Liver (tissue), 9 donors: ENCODE data around the gene RSL1D1. TPM values are rescaled to one million over a fixed set of nuclear protein-coding genes. Genes with fewer than 3 reads are reported as not detected.

Experiments used
- DNase-seq: peaks from one replicate; pipeline ENCODE4 v3.0.0-alpha.2; 2017; ENCODE audit warnings: low spot score
- H3K27ac ChIP-seq, 2 donors: one replicate each; pipeline ENCODE4 v1.7.0; 2013; ENCODE audit warnings: inconsistent platforms in 2 of 2, low read length in 2 of 2, control low read depth in 1 of 2, low read depth in 1 of 2, mild to moderate bottlenecking in 1 of 2
- H3K27me3 ChIP-seq, 4 donors: one replicate each; pipeline versions ENCODE4 v1.6.1 to v1.7.0; 2013; ENCODE audit warnings: low read length in 3 of 4, inconsistent platforms in 1 of 4, mild to moderate bottlenecking in 1 of 4, moderate library complexity in 1 of 4; ENCODE audit not compliant: control insufficient read depth in 4 of 4, insufficient read depth in 4 of 4
- H3K36me3 ChIP-seq, 4 donors: one replicate each; pipeline versions ENCODE4 v1.6.1 to v1.7.0; 2013; ENCODE audit warnings: low read length in 3 of 4, mild to moderate bottlenecking in 3 of 4, low read depth in 1 of 4, moderate library complexity in 1 of 4; ENCODE audit not compliant: control insufficient read depth in 4 of 4, insufficient read depth in 3 of 4
- H3K4me1 ChIP-seq, 4 donors: one replicate each; pipeline versions ENCODE4 v1.6.1 to v1.7.0; 2013; ENCODE audit warnings: low read length in 3 of 4, mild to moderate bottlenecking in 3 of 4, moderate library complexity in 1 of 4; ENCODE audit not compliant: control insufficient read depth in 4 of 4, insufficient read depth in 4 of 4
- H3K4me3 ChIP-seq, 3 donors: one replicate each; pipeline versions ENCODE4 v1.6.1 to v1.7.0; 2013; ENCODE audit warnings: low read length in 3 of 3, control low read depth in 1 of 3, low read depth in 1 of 3, mild to moderate bottlenecking in 1 of 3
- H3K9ac ChIP-seq, 2 donors: one replicate each; pipeline ENCODE4 v1.7.0; 2013; ENCODE audit warnings: low read length in 2 of 2, mild to moderate bottlenecking in 2 of 2, moderate library complexity in 2 of 2, control low read depth in 1 of 2, low read depth in 1 of 2
- H3K9me3 ChIP-seq, 4 donors: one replicate each; pipeline versions ENCODE4 v1.6.1 to v1.7.0; 2013; ENCODE audit warnings: low read length in 3 of 4; ENCODE audit not compliant: control insufficient read depth in 4 of 4
- FOXA2 ChIP-seq: IDR thresholded peaks from 2 replicates; pipeline ENCODE4 v1.6.1; 2016; ENCODE audit warnings: antibody characterized with exemption
- GABPA ChIP-seq, 2 donors: IDR thresholded peaks in 1 of 2; conservative IDR thresholded peaks in 1 of 2; 2 replicates each; pipeline ENCODE4 v1.6.1; 2016; ENCODE audit warnings: antibody characterized with exemption in 2 of 2, mild to moderate bottlenecking in 1 of 2, moderate library complexity in 1 of 2
- HNF4A ChIP-seq, 2 donors: conservative IDR thresholded peaks; 2 replicates each; pipeline ENCODE4 v1.6.1; 2016; ENCODE audit warnings: antibody characterized with exemption in 2 of 2, mild to moderate bottlenecking in 2 of 2
- HNF4G ChIP-seq: IDR thresholded peaks from 2 replicates; pipeline ENCODE4 v1.6.1; 2016; ENCODE audit warnings: antibody characterized with exemption
- JUND ChIP-seq, 2 donors: IDR thresholded peaks; 2 replicates each; pipeline ENCODE4 v1.6.1; 2016; ENCODE audit warnings: antibody characterized with exemption in 2 of 2
- NR2F2 ChIP-seq: IDR thresholded peaks from 2 replicates; pipeline ENCODE4 v1.6.1; 2016; ENCODE audit warnings: antibody characterized with exemption
- RAD21 ChIP-seq, 2 donors: IDR thresholded peaks; 2 replicates each; pipeline ENCODE4 v1.6.1; 2016; ENCODE audit warnings: antibody characterized with exemption in 2 of 2, mild to moderate bottlenecking in 2 of 2
- SP1 ChIP-seq: IDR thresholded peaks from 2 replicates; pipeline ENCODE4 v1.6.1; 2018; ENCODE audit warnings: antibody characterized with exemption, mild to moderate bottlenecking
- TAF1 ChIP-seq: conservative IDR thresholded peaks from 2 replicates; pipeline ENCODE4 v1.6.1; 2016; ENCODE audit warnings: antibody characterized with exemption, mild to moderate bottlenecking
- YY1 ChIP-seq: IDR thresholded peaks from 2 replicates; pipeline ENCODE4 v1.6.1; 2016; ENCODE audit warnings: antibody characterized with exemption, mild to moderate bottlenecking
- WGBS: extraction: QIAGEN DNeasy Blood & Tissue Kit; methylation state at CpG from one replicate; pipeline ENCODE4 v1.1.7; 2013; 5-methylcytosine and 5-hydroxymethylcytosine counted together
- polyA plus RNA-seq, 2 donors: library from polyadenylated mRNA; stranded (reverse) in 1 of 2; unstranded in 1 of 2; fragments of 200-250 nt in 1 of 2; fragments of >200 nt in 1 of 2; fragmentation: Nextera tagmentation in 1 of 2; extraction: Ambion mirVana in 1 of 2; gene quantifications; one replicate each; pipeline versions ENCODE4 v1.2.1 to v1.2.3, GENCODE V29; 2013 to 2015
- total RNA-seq, 2 donors: library from RNA; depleted of rRNA; stranded (reverse); fragments of >200 nt; gene quantifications; one replicate each; pipeline ENCODE4 v1.2.3, GENCODE V29; 2014
- TF ChIP-seq, protein P1 (sequence below): IDR thresholded peaks from 2 replicates; pipeline ENCODE4 v1.6.1; 2016; ENCODE audit warnings: antibody characterized with exemption
- TF ChIP-seq, protein P2 (sequence below): IDR thresholded peaks from 2 replicates; pipeline ENCODE4 v1.6.1; 2016; ENCODE audit warnings: antibody characterized with exemption
- TF ChIP-seq, protein P3 (sequence below): fragments of 150-350 bp; IDR thresholded peaks from 2 replicates; pipeline ENCODE4 v1.5.1; 2017; ENCODE audit warnings: improper control_type of control experiment, low read depth, low read length; ENCODE audit not compliant: missing input control
- TF ChIP-seq, protein P4 (sequence below): IDR thresholded peaks from 2 replicates; pipeline ENCODE4 v1.6.1; 2016; ENCODE audit warnings: antibody characterized with exemption, mild to moderate bottlenecking
- donor health status: healthy.
- donor health status: healthy.
- donor health status: healthy.
- donor health status: healthy.
- donor health status: healthy.

Gene RSL1D1
- total and polyA plus RNA-seq, 4 donors: 35.2 to 59.7 (median 43.3) TPM

DNA sequence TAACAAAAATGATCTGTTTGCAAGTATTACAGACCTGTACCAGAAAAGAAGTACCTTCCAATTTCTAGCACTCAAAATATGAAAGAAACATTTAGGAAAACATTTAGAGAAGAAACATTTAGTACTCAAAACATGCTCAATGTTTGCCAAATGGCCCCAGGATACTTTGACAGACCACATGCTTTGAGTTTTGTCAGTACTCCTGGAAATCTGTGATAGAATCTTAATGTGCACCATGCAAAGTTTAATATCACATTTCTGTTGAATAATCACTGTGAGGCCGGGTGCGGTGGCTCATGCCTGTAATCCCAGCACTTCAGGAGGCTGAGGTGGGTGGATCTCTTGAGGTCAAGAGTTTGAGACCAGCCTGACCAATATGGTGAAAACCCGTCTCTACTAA is 45.8 kb downstream of the RSL1D1 start:
- H3K4me1 ChIP-seq: no peaks in the 10 kb centered on the region
- no peaks in the 10 kb centered on the region for H3K36me3 ChIP-seq
- TF ChIP-seq JUND (IDR thresholded peaks at IDR 0.05): no peak
- DNase-seq: no peak
- no peak overlapping the region for H3K9ac ChIP-seq
- H3K4me3 ChIP-seq: no peak overlapping the region
- H3K27me3 ChIP-seq: no peaks in the 10 kb centered on the region
- WGBS: 92% methylated on average over 3 of the region's 3 CpGs
- no peak overlapping the region for H3K27ac ChIP-seq
- no peaks in the 10 kb centered on the region for H3K9me3 ChIP-seq

DNA sequence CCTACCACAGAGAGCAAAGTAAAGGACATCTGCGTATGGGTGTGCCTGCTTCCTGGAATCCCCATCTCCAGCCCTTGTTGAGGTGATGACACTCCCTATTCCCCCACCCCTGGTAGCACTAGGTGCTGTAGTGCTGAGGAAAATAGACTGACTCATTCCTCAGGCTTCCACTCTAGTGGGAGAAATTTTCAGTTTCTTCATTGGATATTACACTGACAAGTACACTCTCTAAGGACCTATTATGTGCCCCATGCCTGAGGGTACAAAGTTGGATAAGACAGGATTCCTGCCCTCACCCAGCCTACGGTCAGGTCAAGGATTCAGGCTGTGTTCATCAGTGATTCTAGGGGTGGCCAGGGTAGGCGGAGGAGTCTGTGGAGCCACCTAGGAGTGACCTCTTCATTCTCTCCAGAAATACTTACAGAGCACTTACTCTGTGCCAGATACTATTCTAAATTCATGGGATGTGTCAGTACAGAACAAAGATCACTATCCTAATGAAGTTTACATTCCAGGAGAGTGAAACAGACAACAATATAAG is 49.8 kb downstream of the RSL1D1 start:
- DNase-seq: no peak

More for the DNA sequence above, 49.8 kb downstream of the RSL1D1 start:
- Histone ChIP-seq H3K36me3 (no peaks in the 10 kb centered on the region), H3K27me3 (no peaks in the 10 kb centered on the region), H3K27ac (no peak overlapping the region), H3K9me3 (no peaks in the 10 kb centered on the region), H3K9ac (no peak overlapping the region), H3K4me1 (peaks cover 4 to 16% (median 11%) of the 10 kb centered on the region in 4 donors), H3K4me3 (no peak overlapping the region)
- 96% methylated on average over 3 of the region's 3 CpGs for WGBS
- TF ChIP-seq RAD21 (IDR thresholded peaks at IDR 0.05) (no peak), SP1 (no peak), HNF4G (no peak), TAF1 (no peak), JUND (IDR thresholded peaks at IDR 0.05) (no peak), FOXA2 (no peak), NR2F2 (no peak), GABPA (IDR thresholded peaks at IDR 0.05 in 1 of 2, conservative IDR thresholded peaks at IDR 0.05 in 1 of 2) (no peak), HNF4A (conservative IDR thresholded peaks at IDR 0.05) (no peak), YY1 (no peak)
- TF ChIP-seq, protein P1, sequence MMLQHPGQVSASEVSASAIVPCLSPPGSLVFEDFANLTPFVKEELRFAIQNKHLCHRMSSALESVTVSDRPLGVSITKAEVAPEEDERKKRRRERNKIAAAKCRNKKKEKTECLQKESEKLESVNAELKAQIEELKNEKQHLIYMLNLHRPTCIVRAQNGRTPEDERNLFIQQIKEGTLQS: no peak
- TF ChIP-seq, protein P2, sequence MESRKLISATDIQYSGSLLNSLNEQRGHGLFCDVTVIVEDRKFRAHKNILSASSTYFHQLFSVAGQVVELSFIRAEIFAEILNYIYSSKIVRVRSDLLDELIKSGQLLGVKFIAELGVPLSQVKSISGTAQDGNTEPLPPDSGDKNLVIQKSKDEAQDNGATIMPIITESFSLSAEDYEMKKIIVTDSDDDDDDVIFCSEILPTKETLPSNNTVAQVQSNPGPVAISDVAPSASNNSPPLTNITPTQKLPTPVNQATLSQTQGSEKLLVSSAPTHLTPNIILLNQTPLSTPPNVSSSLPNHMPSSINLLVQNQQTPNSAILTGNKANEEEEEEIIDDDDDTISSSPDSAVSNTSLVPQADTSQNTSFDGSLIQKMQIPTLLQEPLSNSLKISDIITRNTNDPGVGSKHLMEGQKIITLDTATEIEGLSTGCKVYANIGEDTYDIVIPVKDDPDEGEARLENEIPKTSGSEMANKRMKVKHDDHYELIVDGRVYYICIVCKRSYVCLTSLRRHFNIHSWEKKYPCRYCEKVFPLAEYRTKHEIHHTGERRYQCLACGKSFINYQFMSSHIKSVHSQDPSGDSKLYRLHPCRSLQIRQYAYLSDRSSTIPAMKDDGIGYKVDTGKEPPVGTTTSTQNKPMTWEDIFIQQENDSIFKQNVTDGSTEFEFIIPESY: no peak
- TF ChIP-seq, protein P3, sequence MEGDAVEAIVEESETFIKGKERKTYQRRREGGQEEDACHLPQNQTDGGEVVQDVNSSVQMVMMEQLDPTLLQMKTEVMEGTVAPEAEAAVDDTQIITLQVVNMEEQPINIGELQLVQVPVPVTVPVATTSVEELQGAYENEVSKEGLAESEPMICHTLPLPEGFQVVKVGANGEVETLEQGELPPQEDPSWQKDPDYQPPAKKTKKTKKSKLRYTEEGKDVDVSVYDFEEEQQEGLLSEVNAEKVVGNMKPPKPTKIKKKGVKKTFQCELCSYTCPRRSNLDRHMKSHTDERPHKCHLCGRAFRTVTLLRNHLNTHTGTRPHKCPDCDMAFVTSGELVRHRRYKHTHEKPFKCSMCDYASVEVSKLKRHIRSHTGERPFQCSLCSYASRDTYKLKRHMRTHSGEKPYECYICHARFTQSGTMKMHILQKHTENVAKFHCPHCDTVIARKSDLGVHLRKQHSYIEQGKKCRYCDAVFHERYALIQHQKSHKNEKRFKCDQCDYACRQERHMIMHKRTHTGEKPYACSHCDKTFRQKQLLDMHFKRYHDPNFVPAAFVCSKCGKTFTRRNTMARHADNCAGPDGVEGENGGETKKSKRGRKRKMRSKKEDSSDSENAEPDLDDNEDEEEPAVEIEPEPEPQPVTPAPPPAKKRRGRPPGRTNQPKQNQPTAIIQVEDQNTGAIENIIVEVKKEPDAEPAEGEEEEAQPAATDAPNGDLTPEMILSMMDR: no peak
- TF ChIP-seq, protein P4, sequence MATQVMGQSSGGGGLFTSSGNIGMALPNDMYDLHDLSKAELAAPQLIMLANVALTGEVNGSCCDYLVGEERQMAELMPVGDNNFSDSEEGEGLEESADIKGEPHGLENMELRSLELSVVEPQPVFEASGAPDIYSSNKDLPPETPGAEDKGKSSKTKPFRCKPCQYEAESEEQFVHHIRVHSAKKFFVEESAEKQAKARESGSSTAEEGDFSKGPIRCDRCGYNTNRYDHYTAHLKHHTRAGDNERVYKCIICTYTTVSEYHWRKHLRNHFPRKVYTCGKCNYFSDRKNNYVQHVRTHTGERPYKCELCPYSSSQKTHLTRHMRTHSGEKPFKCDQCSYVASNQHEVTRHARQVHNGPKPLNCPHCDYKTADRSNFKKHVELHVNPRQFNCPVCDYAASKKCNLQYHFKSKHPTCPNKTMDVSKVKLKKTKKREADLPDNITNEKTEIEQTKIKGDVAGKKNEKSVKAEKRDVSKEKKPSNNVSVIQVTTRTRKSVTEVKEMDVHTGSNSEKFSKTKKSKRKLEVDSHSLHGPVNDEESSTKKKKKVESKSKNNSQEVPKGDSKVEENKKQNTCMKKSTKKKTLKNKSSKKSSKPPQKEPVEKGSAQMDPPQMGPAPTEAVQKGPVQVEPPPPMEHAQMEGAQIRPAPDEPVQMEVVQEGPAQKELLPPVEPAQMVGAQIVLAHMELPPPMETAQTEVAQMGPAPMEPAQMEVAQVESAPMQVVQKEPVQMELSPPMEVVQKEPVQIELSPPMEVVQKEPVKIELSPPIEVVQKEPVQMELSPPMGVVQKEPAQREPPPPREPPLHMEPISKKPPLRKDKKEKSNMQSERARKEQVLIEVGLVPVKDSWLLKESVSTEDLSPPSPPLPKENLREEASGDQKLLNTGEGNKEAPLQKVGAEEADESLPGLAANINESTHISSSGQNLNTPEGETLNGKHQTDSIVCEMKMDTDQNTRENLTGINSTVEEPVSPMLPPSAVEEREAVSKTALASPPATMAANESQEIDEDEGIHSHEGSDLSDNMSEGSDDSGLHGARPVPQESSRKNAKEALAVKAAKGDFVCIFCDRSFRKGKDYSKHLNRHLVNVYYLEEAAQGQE: no peak
